SK-N-SH treated with all-trans-retinoic acid at 6 μM for 48 hours (cell line): Measurements from ENCODE around the gene FAM53A.

Source experiments
- ATAC-seq: fragments of 200-7000 bp; cut with Tn5 transposase; 3 replicates; pipeline ENCODE4 v1.9.1; 2020; ENCODE audit warnings: mild to moderate bottlenecking, moderate library complexity
- CREB5 ChIP-seq: fragments of 250-450 bp; sonication (Bioruptor Pico); IDR thresholded peaks from 2 replicates; pipeline ENCODE4 v1.5.1; 2020; ENCODE audit warnings: low read depth, mild to moderate bottlenecking, moderate library complexity
- CSRNP3 ChIP-seq: fragments of 250-450 bp; sonication (Bioruptor Pico); IDR thresholded peaks from 2 replicates; pipeline ENCODE4 v1.5.1; 2021; ENCODE audit warnings: mild to moderate bottlenecking, moderate library complexity
- ESRRG ChIP-seq: fragments of 250-450 bp; sonication (Bioruptor Pico); IDR thresholded peaks from 2 replicates; pipeline ENCODE4 v1.6.1; 2021; ENCODE audit warnings: mild to moderate bottlenecking
- GLIS3 ChIP-seq: fragments of 250-450 bp; sonication (Bioruptor Pico); IDR thresholded peaks from 2 replicates; pipeline ENCODE4 v1.5.0; 2020; ENCODE audit warnings: mild to moderate bottlenecking, moderate library complexity
- OSR1 ChIP-seq: fragments of 250-450 bp; sonication (Bioruptor Pico); IDR thresholded peaks from 2 replicates; pipeline ENCODE4 v1.8.0; 2022; ENCODE audit warnings: moderate library complexity, mild to moderate bottlenecking, inconsistent platforms
- PPARA ChIP-seq: fragments of 250-450 bp; sonication (Bioruptor Pico); IDR thresholded peaks from 2 replicates; pipeline ENCODE4 v1.5.0; 2020; ENCODE audit warnings: mild to moderate bottlenecking, borderline replicate concordance
- RARB ChIP-seq: fragments of 250-450 bp; sonication (Bioruptor Pico); IDR thresholded peaks from 2 replicates; pipeline ENCODE4 v1.8.0; 2021; ENCODE audit warnings: mild to moderate bottlenecking, moderate library complexity
- SNAI2 ChIP-seq: fragments of 250-450 bp; sonication (Bioruptor Pico); IDR thresholded peaks from 2 replicates; pipeline ENCODE4 v1.5.0; 2020; ENCODE audit warnings: mild to moderate bottlenecking, moderate library complexity
- TCF4 ChIP-seq: fragments of 250-450 bp; sonication (Bioruptor Pico); IDR thresholded peaks from 2 replicates; pipeline ENCODE4 v1.8.0; 2021; ENCODE audit warnings: mild to moderate bottlenecking, moderate library complexity, borderline replicate concordance
- TOX ChIP-seq: fragments of 250-450 bp; sonication (Bioruptor Pico); IDR thresholded peaks from 2 replicates; pipeline ENCODE4 v1.8.0; 2021; ENCODE audit warnings: mild to moderate bottlenecking, moderate library complexity, borderline replicate concordance
- ZC3H10 ChIP-seq: fragments of 250-450 bp; sonication (Bioruptor Pico); IDR thresholded peaks from 2 replicates; pipeline ENCODE4 v1.5.1; 2021; ENCODE audit warnings: mild to moderate bottlenecking, moderate library complexity
- ZFP3 ChIP-seq: fragments of 250-450 bp; sonication (Bioruptor Pico); IDR thresholded peaks from 2 replicates; pipeline ENCODE4 v1.5.0; 2020; ENCODE audit warnings: mild to moderate bottlenecking, moderate library complexity
- ZFP30 ChIP-seq: fragments of 450-650 bp; formaldehyde crosslinking; IDR thresholded peaks from 2 replicates; pipeline ENCODE4 v1.5.0; 2022; ENCODE audit warnings: mild to moderate bottlenecking, moderate library complexity
- ZNF565 ChIP-seq: fragments of 450-650 bp; formaldehyde crosslinking; conservative IDR thresholded peaks from 2 replicates; pipeline ENCODE4 v1.5.0; 2020; ENCODE audit warnings: low read depth, mild to moderate bottlenecking, moderate library complexity
- ZNF70 ChIP-seq: fragments of 450-650 bp; formaldehyde crosslinking; IDR thresholded peaks from 2 replicates; pipeline ENCODE4 v1.5.0; 2020; ENCODE audit warnings: mild to moderate bottlenecking, moderate library complexity
- ZNF8 ChIP-seq: fragments of 450-650 bp; formaldehyde crosslinking; IDR thresholded peaks from 2 replicates; pipeline ENCODE4 v1.5.0; 2020; ENCODE audit warnings: mild to moderate bottlenecking, moderate library complexity
- TF ChIP-seq, protein P1 (sequence below): fragments of 250-450 bp; sonication (Bioruptor Pico); IDR thresholded peaks from 2 replicates; pipeline ENCODE4 v1.5.0; 2020; ENCODE audit warnings: mild to moderate bottlenecking, moderate library complexity
- TF ChIP-seq, protein P2 (sequence below): fragments of 250-450 bp; sonication (Bioruptor Pico); IDR thresholded peaks from 2 replicates; pipeline ENCODE4 v1.8.0; 2021; ENCODE audit warnings: low read depth, mild to moderate bottlenecking, moderate library complexity, borderline replicate concordance

FAM53A gene

DNA sequence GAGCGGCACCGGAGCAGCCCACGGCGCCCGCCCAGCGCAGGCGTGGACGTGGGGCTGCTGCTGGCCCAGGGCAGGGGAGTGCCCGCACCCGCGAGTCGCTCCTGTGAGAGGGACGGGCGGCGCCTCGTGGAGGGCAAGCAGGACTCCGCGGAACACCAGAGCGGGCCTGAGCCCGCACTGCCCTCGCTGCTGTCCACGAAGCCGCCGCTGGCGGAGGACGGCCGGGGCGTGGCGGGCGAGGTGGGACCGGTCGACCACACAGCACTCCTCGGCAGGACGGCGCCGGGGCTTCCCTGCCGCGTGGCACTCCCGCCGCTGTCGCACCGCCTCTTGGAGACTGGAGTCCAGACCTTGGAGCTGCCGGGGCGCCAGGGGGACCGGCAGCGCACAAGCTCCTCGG, 29.0 kb downstream of the FAM53A start:
- ATAC-seq: no peak
- TF ChIP-seq, protein P1, sequence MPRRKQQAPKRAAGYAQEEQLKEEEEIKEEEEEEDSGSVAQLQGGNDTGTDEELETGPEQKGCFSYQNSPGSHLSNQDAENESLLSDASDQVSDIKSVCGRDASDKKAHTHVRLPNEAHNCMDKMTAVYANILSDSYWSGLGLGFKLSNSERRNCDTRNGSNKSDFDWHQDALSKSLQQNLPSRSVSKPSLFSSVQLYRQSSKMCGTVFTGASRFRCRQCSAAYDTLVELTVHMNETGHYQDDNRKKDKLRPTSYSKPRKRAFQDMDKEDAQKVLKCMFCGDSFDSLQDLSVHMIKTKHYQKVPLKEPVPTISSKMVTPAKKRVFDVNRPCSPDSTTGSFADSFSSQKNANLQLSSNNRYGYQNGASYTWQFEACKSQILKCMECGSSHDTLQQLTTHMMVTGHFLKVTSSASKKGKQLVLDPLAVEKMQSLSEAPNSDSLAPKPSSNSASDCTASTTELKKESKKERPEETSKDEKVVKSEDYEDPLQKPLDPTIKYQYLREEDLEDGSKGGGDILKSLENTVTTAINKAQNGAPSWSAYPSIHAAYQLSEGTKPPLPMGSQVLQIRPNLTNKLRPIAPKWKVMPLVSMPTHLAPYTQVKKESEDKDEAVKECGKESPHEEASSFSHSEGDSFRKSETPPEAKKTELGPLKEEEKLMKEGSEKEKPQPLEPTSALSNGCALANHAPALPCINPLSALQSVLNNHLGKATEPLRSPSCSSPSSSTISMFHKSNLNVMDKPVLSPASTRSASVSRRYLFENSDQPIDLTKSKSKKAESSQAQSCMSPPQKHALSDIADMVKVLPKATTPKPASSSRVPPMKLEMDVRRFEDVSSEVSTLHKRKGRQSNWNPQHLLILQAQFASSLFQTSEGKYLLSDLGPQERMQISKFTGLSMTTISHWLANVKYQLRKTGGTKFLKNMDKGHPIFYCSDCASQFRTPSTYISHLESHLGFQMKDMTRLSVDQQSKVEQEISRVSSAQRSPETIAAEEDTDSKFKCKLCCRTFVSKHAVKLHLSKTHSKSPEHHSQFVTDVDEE (CRISPR knock-in tag): no peak
- TF ChIP-seq GLIS3: no peak
- no peak for TF ChIP-seq SNAI2 (CRISPR knock-in tag)
- no peak for TF ChIP-seq ZC3H10 (CRISPR knock-in tag)
- no peak for TF ChIP-seq ZNF70 (CRISPR knock-in tag)
- TF ChIP-seq ZFP3 (CRISPR knock-in tag): no peak
- TF ChIP-seq ESRRG: no peak
- TF ChIP-seq, protein P2, sequence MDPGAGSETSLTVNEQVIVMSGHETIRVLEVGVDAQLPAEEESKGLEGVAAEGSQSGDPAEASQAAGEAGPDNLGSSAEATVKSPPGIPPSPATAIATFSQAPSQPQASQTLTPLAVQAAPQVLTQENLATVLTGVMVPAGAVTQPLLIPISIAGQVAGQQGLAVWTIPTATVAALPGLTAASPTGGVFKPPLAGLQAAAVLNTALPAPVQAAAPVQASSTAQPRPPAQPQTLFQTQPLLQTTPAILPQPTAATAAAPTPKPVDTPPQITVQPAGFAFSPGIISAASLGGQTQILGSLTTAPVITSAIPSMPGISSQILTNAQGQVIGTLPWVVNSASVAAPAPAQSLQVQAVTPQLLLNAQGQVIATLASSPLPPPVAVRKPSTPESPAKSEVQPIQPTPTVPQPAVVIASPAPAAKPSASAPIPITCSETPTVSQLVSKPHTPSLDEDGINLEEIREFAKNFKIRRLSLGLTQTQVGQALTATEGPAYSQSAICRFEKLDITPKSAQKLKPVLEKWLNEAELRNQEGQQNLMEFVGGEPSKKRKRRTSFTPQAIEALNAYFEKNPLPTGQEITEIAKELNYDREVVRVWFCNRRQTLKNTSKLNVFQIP (CRISPR knock-in tag): no peak
- no peak for TF ChIP-seq CREB5 (CRISPR knock-in tag)
- TF ChIP-seq RARB: no peak
- TF ChIP-seq ZFP30 (CRISPR knock-in tag): no peak
- no peak for TF ChIP-seq ZNF8 (CRISPR knock-in tag)
- TF ChIP-seq OSR1: no peak
- TF ChIP-seq TOX (CRISPR knock-in tag): no peak
- no peak for TF ChIP-seq ZNF565 (CRISPR knock-in tag)
- TF ChIP-seq PPARA (CRISPR knock-in tag): no peak
- TF ChIP-seq TCF4 (CRISPR knock-in tag): no peak
- TF ChIP-seq CSRNP3 (CRISPR knock-in tag): no peak

- no peak for ATAC-seq
- TF ChIP-seq, protein P1 (CRISPR knock-in tag): no peak
- TF ChIP-seq GLIS3 (no peak), SNAI2 (CRISPR knock-in tag) (no peak)
- TF ChIP-seq, all 23 proteins: peak for 0
Observed at GRCh38 chr4:1654216-1654955, 29.7 kb downstream of the FAM53A start.

GRCh38 chr4:1653776-1654175, 30.3 kb downstream of the FAM53A start:
- no peak for ATAC-seq
- TF ChIP-seq ZFP3 (CRISPR knock-in tag): no peak
- TF ChIP-seq CREB5 (CRISPR knock-in tag): no peak
- no peak for TF ChIP-seq ESRRG
- no peak for TF ChIP-seq OSR1
